GM19240 (cell line): ENCODE data around the gene DIRAS1.
A peak's percentile ranks its signal among the peaks of the same experiment; 100 is the strongest.
"Not testable (repeated sequence)": the region's sequence is repeated elsewhere in the genome, so short reads cannot be mapped to it uniquely, and the experiment has no call there.

Source experiments
- DNase-seq: peaks from one replicate; pipeline ENCODE4 v3.0.0; 2011; ENCODE audit warnings: low spot score; ENCODE audit not compliant: insufficient read length

Gene DIRAS1

DNA sequence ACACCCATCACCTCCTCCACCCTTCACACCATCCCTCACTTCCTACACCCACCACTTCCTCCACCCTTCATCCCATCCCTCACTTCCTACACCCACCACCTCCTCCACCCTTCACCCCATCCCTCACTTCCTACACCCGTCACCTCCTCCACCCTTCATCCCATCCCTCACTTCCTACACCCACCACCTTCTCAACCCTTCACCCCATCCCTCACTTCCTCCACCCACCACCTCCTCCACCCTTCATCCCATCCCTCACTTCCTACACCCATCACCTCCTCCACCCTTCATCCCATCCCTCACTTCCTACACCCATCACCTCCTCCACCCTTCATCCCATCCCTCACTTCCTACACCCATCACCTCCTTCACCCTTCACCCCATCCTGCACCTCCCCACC lies 7.1 kb downstream of the DIRAS1 start:
- not testable (repeated sequence) for DNase-seq

DNA sequence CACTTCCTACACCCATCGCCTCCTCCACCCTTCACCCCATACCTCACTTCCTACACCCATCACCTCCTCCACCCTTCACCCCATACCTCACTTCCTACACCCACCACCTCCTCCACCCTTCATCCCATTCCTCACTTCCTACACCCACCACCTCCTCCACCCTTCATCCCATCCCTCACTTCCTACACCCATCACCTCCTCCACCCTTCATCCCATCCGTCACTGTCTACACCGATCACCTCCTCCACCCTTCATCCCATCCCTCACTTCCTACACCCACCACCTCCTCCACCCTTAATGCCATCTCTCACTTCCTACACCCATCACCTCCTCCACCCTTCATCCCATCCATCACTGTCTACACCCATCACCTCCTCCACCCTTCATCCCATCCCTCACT lies 8.0 kb downstream of the DIRAS1 start:
- DNase-seq: not testable (repeated sequence)

DNA sequence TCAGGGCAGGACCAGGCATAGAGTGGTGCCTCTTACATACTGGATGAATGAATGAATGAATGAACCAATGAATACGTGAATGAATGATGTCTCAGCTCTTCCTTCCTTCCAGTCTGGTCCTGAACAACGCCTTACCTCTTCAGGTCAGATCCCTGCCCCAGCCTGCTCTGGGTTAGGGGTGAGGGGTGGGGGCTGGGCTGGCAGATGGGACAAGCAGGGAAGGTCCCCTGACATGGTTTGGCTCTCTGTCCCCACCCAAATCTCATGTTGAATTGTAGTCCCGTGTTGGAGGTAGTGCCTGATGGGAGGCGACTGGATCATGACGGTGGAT lies 9.3 kb downstream of the DIRAS1 start:
- DNase-seq: no peak

DNA sequence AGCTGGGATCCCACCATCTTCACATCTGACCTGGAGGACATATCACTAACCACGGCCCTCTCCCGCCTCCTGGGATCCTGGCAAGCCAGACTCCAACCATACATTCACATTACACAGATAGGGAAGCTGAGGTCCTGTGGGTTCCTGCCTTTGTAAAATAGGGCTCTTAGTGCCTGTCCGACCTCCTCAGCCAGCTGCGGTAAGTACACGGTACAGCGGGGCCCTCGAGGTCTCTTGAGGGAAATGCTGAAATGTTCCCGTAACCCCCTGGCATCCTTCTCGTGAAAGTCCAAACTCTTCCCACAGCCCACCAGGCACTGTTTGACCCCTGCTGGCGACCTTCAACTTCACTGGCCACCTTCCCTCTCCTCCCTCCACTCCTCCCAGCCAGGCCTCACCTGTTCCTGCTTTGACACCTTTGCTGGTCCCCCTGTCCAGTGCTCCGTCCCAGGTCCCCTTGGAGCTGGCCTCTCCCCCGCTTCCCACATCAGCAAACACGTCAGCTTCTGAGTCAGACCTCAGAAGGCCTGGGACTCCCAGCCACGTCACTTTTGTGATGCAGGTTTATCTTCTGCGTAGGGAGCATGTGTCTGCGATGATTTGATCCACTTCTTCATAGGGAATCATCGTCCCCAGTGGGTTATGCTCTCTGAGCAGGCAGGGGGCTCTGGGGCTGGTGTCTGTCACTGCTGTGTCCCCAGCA lies 9.8 kb downstream of the DIRAS1 start:
- no peak for DNase-seq

DNA sequence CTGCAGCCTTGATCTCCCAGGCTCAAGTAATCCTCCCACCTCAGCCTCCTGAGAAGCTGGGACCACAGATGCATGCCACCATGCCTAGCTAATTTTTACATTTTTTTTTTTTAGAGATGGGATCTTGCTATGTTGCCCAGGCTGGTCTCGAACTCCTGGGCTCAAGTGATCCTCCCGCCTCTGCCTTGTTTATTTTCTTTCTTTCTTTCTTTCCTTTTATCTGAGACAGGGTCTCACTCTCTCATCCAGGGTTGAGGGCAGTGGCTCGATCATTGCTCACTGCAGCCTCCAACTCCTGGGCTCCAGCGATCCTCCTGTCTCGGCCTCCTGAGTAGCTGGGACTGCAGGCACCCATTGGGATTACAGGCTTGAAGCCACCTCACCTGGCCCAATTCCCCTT lies 14.9 kb downstream of the DIRAS1 start:
- DNase-seq: no peak

DNA sequence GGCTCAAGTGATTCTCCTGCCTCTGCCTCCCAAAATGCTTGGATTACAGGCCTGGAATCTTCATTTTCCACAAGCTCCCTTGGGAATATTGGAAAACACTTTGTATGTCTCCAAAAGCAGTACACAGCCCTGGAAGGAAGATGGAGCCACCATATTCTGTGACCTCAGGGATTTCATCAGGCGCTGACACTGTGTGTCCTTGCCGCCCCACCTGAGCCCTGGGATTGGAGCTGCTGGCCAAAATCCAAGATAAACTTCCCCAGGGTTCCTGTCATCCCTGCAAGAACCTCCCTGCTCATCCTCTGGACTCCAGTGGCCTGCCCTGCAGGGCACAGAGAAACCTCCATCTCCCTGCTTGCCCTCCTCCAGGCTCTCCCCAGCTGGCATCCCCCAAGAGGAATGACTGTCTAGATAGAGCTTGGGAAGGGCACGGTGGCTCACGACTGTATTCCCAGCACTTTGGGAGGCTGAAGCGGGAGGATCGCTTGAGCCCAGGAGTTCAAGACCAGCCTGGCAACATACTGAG lies 17.4 kb downstream of the DIRAS1 start:
- DNase-seq: no peak

DNA sequence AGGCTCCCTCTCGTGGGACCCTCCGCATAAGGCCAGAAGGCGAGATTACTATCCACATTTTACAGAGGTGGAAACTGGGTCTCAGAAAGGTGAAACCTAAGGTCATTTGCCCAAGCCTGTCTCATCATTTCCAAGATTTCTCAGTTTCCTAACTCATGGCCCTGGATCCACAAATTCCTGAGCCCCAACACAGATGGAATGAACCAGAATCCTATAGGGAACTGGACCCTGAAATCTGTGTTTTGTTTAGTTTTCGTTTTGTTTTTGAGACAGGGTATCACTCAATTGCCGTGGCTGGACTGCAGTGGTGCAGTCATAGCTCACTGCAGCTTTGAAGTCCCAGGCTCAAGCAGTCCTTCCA lies 18.1 kb downstream of the DIRAS1 start:
- DNase-seq: no peak

DNA sequence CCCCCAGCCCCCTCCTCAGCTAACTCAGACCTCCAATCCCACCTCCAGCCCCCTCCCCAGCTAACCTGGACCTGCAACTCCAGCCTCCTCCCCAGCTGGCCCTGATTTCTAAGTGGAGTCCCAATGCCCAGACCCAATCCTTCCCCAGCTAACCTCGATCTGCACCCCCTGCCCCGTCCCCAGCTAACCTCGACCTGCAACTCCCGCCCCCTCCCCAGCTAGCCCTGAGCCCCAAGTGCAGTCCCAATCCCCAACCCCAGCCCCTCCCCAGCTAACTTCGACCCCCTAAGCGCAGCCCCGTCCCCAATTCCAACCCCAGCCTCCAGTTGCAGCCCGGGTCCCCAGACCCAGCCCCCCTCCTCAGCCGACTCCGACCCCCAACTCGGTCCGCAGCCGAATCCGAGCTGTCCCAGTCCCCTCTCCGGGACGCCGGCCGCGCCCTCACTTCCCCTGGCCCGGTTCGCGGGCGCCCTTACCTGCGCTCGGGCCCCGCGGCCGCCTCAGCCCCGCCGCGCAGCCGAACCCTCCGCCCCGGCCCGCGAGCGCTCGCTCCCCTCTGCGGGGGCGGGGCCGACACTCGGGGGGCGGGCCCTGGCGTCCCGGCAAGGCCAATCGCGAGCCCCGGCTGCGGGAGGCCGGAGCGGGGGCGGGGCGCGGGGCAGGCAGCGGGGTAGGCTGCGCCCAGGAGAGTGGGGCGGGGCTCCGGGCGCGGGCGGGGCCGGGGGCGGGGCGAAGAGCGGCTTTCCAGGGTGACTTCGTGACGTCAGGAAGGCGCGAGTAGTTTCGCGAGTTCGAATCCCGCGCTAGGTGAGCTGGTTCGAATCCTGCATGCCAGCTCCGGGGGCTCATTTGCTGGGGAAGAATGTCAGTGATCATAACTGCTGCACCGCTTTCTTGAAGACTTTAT lies 18.7 kb downstream of the DIRAS1 start, which contains the start of gene GNG7:
Gene GNG7 (minus strand): TSS at position 525 of the 907 bp plus-strand sequence. CDS start 182,006 bp downstream, outside the sequence.
- DNase-seq: peak; percentile 98

DNA sequence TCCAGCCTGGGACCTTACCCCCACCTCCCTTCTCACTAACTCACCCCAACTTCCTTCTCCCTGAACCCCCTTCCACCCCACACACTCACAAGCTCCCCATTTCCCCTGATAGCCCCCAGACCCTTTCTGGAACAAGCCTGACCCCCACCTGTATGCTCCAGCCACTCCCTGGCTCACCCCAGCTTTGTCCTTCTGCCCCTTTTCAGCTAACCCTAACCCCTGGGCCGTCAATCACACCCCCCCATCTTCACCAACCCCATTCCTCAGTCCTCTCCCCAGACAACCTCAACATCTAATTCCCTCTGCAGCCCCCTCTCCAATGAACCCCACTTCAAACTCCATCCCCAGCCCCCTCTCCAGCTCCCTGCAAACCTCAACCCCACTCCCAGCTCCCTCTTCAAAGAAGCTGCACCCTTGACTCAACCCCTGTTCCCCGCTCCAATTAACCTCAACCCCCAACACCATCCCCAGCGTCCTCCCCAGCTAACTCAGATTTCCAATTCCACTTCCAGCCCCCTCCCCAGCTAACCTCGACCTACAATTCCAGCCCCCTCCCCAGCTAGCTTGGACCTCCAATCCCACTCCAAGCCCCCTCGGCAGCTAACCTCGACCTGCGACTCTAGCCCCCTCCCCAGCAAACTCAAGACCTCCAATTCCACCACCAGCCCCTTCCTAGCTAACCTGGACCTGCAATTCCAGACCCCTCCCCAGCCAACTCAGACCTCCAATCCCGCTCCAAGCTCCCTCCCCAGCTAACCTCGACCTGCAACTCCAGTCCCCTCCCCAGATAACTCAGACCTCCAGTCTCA lies 19.6 kb downstream of the DIRAS1 start:
- DNase-seq: no peak

DNA sequence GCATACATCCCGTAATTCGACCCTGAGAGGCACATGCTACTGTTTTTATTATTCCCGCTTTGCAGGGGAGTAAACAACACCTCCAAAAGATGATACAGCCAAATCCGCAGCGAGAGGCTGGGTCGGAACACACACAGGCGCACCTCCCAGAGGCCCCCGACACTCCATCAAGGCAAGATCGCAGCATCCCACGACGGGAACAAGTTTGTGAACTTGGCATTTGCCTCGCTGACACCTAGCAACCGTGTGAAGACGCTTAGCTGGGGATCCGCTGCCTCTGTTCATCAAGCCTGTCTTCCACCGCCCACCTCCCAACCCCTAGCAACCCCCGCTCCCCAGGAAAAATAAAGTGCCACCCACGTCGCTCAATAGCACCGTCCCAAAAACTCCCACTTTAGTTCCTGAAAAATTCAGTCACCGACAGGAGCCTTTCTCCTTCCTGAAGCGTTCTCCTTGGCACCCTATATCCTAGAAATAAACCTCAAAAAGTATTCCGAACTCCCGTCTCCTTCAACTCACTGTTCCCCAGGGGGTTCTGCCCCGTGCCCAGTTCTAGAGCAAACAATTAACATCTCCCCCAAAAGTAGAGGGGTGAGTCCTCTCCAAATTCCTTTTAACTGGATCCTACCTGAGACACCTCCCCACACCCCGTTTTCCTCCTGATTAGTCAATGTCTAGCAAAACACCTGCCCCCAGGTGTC lies 20.4 kb downstream of the DIRAS1 start:
- no peak for DNase-seq

DNA sequence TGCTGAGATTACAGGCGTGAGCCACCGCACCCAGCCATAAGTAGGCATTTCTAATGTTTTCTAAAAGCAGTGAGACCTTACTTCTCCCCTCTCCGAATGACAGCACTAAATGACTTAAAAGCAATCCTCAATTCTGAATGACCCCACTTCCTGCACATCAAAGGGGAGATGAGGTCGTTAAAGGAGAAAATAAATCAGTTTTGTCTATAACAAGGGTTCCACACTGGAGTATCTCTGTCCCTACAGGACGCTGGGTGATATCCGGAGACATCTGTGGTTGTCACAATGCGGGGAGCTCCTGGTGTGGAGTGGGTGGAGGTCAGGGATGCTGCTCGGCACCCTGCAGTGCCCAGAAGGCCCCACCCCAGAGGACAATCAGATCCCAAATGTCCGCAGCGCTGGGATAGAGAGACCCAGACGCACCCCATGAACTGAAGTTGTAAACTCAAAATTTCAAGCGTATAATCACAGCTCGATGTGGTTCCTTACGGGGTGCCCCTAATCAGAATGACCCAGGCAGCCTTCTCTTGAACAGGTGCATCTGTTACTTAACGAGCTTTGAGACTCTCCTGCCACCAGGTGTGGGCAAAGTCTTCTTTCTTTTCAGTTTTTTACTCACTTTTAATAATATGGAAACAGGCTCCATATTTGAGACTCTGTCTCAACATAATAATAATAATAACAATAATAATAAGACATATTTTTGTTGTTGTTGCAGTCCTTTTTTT lies 21.6 kb downstream of the DIRAS1 start:
- DNase-seq: no peak

DNA sequence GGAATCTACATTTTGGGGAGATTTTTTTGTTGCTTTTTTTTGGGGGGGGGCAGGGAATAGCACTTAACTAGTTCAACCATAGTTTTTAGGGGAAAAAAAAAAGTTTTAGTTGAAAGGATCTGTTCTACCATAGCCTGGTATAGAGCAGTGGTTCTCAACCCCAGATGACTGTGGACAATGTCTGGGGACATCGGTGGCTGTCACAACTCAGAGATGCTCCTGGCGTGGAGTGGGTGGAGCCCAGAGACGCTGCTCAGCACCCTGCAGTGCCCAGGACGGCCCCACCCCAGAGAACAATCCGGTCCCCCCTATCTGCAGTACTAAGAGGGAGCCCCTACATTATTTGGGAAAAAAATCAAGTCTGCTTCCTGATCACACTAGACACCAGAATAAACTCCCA lies 27.0 kb downstream of the DIRAS1 start:
- no peak for DNase-seq

DNA sequence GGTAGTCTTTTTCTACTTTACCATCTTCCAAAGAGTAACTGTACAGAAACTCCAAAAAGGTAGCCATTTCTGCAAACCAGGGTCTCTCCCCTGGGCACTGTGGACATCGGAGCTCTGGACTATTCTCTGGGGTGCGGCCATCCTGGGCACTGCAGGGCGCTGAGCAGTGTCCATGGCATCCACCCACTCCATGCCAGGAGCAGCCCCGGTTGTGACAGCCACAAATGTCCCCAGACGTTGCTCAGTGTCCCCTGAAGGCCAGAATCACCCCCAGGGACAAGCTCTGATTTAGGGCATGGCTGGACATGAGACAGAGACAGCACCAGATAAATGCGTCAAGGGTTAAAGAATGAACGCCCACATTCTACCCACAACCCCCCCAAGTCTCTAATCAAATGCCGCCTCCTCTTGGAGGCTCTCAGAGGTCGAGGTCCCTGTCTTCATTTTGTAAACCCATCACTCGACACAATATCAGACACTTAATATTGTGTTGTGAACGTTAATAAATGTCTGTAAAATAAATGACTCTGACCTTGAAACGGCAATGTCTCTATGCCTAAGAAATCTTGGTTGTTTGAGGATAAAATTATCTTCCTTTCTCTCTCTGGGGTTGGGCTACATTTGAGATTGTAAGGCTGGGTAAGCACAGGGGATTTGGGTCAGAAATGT lies 27.5 kb downstream of the DIRAS1 start:
- DNase-seq: no peak

DNA sequence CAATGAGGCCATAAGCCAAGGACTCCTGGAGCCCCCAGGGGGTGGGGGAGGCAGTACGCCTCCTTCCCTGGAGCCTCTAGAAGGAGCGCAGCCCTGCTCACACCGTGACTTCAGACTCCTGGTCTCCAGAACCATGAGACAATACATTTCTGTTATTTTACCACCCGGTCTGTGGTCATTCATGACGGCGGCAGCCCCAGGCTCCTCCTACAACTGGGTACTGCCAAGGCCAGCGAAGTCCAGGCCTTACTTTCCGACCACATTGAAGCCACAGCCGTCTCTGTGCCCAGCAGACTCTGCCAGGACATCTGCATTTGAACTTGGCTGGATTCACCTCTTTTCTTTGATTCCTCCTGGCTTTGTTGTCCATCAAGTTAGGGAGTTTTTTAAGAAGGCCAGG lies 29.2 kb downstream of the DIRAS1 start:
- DNase-seq: no peak

DNA sequence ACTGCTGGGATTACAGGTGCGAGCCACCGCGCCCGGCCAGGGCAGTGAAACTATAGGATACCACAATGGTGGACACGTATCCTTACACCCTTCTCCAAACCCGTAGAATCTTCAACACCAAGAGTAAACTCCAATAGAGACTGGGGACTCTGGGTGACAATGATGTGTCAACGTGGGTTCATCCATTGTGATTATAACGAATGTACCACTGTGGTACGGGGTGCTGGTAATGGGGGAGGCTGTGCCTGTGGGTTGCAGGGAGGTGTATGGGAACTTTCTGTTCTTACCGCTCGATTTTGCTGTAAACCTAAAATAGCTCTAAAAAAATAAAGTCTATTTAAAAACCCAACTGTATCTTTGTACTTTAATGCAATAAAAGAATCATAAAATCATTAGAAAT lies 30.3 kb downstream of the DIRAS1 start:
- DNase-seq: no peak

DNA sequence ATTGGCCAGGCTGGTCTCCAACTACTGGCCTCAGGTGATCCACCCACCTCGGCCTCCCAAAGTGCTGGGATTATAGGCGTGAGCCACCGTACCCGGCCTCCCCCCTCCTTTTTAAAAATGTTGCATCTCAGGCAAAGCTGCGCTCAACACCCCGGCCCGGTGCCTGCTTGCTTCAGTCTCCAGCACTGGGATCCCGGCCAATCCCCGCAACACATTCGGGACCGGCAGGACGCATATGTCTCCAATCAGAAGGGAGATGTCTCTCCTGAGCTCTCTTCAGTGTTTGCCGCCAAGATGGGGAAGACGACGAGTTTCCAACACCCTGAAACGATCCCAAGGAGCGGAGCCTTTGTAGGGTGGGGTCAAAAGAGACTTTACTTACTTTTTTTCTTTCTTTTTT lies 34.8 kb downstream of the DIRAS1 start:
- no peak for DNase-seq

DNA sequence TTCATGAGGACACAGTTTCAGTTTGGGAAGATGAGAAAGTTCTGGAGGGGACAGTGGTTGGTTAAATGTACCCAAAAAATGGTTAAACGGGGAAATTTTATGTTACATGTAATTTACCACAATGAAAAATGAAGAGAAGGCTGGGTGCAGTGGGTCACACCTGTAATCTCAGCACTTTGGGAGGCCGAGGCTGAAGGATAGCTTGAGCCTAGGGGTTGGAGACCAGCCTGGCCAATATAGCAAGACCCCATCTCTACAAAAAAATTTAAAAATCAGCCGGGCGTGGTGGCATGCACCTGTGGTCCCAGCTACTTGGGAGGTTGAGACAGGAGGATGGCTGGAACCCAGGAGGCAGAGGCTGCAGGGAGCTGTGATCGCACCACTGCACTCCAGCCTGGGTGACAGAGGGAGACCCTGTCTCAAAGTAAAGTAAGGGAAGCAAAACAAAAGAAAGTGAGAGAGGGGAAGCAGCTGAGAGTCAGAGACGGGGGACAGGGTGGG lies 35.9 kb downstream of the DIRAS1 start:
- no peak for DNase-seq

DNA sequence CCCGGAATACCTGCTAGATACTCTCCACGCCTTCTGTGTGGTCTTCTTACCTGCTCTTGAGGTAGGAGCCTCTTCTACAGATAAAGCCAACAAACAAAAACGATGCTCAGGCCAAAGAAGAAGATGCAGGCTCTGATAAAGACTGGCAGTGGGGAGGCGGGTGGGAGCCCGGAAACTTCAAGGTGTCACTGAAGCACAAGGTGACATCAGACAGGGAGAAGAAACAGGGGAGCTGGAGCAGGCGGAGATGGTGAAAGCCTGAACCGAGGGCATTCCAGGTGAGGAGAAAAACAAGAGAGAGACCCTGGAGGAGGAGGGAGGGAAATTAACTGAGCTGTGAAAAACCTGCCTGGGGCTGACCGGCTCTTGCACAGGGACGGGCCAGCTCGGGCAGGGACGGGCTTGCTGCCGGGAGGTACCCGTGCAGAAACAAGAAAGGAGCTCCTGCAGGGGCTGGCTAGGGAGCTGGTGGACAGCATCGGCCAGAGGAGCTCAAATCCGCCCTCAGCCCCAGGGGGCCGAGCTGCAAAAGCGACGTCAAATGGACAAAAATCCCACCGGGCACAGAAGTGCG lies 37.7 kb downstream of the DIRAS1 start:
- DNase-seq: no peak

DNA sequence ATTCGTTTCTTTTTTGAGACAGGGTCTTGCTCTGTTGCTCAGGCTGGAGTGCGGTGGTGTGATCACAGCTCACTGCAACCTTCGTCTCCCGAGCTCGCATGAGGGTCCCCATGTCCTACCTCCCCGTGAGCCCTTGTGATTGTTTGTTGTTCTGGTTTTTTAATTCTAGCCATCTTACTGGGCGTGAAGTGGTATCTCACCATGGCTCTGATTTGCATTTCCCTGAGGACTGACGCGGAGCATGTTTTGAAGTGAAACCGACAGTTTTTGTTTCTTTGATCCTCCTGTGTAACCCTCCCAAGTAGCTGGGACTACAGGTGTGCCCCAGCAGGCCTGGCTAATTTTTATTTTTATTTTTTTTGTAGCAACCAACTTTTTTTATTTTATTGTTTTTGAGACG lies 40.4 kb downstream of the DIRAS1 start:
- DNase-seq: peak; percentile 48
